ENCODE measurements around the gene FERMT3. TPM values are rescaled to one million over a fixed set of nuclear protein-coding genes. Genes with fewer than 3 reads are reported as not detected.

Gene FERMT3
- polyA plus RNA-seq, 1 of the 3 experiments (the other 2 are of a cell fraction): 1.4 TPM

DNA sequence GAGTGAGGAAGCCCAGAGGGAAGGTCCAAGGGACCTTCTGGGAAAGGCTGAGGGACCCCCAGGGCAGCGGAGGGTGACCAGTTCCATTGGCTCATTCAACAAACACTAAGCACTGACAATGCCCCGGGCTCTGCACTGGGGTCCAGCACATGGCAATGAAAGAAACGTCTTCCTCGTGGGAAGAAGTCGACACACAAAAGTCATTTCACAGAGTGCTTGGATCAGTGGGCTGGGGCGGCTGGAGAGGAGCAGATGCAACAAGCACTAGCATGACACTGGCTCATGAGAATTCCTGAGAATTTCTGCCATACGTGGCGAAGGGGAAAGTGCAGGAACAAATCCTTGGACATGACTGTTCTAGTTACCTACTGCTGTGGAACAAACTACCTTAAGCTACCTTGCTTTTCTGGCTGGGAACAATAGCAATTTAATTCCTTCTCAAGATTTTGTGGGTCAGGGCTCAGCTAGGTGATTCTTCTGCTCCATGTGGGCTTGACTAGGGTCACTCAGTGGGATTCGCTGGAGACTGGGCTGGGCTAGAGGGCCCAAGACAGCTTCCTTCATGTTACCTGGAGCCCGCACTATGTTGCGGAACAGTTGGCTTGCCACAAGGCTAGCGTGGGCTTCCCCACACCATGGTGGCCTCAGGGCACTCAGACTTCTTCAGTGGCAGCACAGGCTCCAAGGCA lies 27.4 kb upstream of the FERMT3 start:
- Histone ChIP-seq H3K79me2 (ENCODE audit: insufficient read depth) (peaks cover 27% of the 10 kb centered on the region), H4K20me1 (ENCODE audit: insufficient read depth) (no peaks in the 10 kb centered on the region), H3K4me2 (no peak overlapping the region), H3K36me3 (replicated peaks in 1 of 2; ENCODE audit: control insufficient read depth in 1 of 2, insufficient read depth in 2 of 2, low read length in 1 of 2) (no peaks in the 10 kb centered on the region), H3K9me2 (no peaks in the 10 kb centered on the region), H3K4me1 (ENCODE audit: control insufficient read depth in 1 of 2, insufficient read depth in 2 of 2, low read depth in 1 of 2, low read length in 1 of 2) (peaks cover 14 to 23% of the 10 kb centered on the region in 2 experiments; a peak in 3 of 4 replicates), H3K4me3 (ENCODE audit: low read depth in 2 of 2, low read length in 1 of 2) (no peak overlapping the region), H2AFZ (ENCODE audit: low read depth) (no peak overlapping the region), H3K9ac (no peak overlapping the region), H3K27ac (ENCODE audit: low read depth in 2 of 2, low read length in 1 of 2) (no peak overlapping the region), H3K9me3 (no peaks in the 10 kb centered on the region), H3F3A (replicated peaks; ENCODE audit: insufficient read depth) (peaks cover 20% of the 10 kb centered on the region), H3K27me3 (ENCODE audit: insufficient read depth) (no peaks in the 10 kb centered on the region)
- 95% methylated on average over 12 of the region's 12 CpGs for WGBS (ENCODE audit: low lambda C conversion rate)
- no peak for DNase-seq
- ChIA-PET CTCF (interaction anchor here (2.8 kb wide), 1 partner anchor 13 kb away, joined by 9 read pairs; the partner anchor contains the start of gene MACROD1), POLR2A (no interaction called here)
- TF ChIP-seq CHD2 (IDR thresholded peaks at IDR 0.05; ENCODE audit: low read length, partially characterized antibody) (no peak), TEAD4 (IDR thresholded peaks at IDR 0.05; ENCODE audit: borderline replicate concordance, insufficient read depth) (no peak), GATA2 (CRISPR knock-in tag; IDR thresholded peaks at IDR 0.05) (no peak), POLR2AphosphoS5 (IDR thresholded peaks at IDR 0.05; ENCODE audit: low read depth, low read length) (no peak), ELF1 (IDR thresholded peaks at IDR 0.05) (no peak), JUND (IDR thresholded peaks at IDR 0.05) (no peak), SIN3A (IDR thresholded peaks at IDR 0.05; ENCODE audit: borderline replicate concordance, low read depth, low read length) (no peak), FOXM1 (IDR thresholded peaks at IDR 0.05; ENCODE audit: low read depth) (no peak), FOXJ3 (CRISPR knock-in tag; IDR thresholded peaks at IDR 0.05) (no peak), YY1 (IDR thresholded peaks at IDR 0.05; ENCODE audit: low read depth) (no peak), EZH2phosphoT487 (IDR thresholded peaks at IDR 0.05; ENCODE audit: borderline replicate concordance, low read depth) (no peak), TAF1 (IDR thresholded peaks at IDR 0.05; ENCODE audit: borderline replicate concordance, low read depth, low read length) (no peak), GABPA (IDR thresholded peaks at IDR 0.05; ENCODE audit: low read depth) (no peak), SMC3 (IDR thresholded peaks at IDR 0.05; ENCODE audit: low read depth, low read length) (no peak)
- TF ChIP-seq, protein P1, sequence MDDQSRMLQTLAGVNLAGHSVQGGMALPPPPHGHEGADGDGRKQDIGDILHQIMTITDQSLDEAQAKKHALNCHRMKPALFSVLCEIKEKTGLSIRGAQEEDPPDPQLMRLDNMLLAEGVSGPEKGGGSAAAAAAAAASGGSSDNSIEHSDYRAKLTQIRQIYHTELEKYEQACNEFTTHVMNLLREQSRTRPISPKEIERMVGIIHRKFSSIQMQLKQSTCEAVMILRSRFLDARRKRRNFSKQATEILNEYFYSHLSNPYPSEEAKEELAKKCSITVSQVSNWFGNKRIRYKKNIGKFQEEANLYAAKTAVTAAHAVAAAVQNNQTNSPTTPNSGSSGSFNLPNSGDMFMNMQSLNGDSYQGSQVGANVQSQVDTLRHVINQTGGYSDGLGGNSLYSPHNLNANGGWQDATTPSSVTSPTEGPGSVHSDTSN (IDR thresholded peaks at IDR 0.05): no peak
- TF ChIP-seq, protein P2, sequence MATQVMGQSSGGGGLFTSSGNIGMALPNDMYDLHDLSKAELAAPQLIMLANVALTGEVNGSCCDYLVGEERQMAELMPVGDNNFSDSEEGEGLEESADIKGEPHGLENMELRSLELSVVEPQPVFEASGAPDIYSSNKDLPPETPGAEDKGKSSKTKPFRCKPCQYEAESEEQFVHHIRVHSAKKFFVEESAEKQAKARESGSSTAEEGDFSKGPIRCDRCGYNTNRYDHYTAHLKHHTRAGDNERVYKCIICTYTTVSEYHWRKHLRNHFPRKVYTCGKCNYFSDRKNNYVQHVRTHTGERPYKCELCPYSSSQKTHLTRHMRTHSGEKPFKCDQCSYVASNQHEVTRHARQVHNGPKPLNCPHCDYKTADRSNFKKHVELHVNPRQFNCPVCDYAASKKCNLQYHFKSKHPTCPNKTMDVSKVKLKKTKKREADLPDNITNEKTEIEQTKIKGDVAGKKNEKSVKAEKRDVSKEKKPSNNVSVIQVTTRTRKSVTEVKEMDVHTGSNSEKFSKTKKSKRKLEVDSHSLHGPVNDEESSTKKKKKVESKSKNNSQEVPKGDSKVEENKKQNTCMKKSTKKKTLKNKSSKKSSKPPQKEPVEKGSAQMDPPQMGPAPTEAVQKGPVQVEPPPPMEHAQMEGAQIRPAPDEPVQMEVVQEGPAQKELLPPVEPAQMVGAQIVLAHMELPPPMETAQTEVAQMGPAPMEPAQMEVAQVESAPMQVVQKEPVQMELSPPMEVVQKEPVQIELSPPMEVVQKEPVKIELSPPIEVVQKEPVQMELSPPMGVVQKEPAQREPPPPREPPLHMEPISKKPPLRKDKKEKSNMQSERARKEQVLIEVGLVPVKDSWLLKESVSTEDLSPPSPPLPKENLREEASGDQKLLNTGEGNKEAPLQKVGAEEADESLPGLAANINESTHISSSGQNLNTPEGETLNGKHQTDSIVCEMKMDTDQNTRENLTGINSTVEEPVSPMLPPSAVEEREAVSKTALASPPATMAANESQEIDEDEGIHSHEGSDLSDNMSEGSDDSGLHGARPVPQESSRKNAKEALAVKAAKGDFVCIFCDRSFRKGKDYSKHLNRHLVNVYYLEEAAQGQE (IDR thresholded peaks at IDR 0.05; ENCODE audit: low read depth, low read length): no peak
- TF ChIP-seq, protein P3, sequence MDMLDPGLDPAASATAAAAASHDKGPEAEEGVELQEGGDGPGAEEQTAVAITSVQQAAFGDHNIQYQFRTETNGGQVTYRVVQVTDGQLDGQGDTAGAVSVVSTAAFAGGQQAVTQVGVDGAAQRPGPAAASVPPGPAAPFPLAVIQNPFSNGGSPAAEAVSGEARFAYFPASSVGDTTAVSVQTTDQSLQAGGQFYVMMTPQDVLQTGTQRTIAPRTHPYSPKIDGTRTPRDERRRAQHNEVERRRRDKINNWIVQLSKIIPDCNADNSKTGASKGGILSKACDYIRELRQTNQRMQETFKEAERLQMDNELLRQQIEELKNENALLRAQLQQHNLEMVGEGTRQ (IDR thresholded peaks at IDR 0.05; ENCODE audit: borderline replicate concordance, low read depth, low read length): no peak
- TF ChIP-seq, protein P4, sequence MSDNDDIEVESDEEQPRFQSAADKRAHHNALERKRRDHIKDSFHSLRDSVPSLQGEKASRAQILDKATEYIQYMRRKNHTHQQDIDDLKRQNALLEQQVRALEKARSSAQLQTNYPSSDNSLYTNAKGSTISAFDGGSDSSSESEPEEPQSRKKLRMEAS (IDR thresholded peaks at IDR 0.05; ENCODE audit: low read depth): no peak
- TF ChIP-seq, protein P5, sequence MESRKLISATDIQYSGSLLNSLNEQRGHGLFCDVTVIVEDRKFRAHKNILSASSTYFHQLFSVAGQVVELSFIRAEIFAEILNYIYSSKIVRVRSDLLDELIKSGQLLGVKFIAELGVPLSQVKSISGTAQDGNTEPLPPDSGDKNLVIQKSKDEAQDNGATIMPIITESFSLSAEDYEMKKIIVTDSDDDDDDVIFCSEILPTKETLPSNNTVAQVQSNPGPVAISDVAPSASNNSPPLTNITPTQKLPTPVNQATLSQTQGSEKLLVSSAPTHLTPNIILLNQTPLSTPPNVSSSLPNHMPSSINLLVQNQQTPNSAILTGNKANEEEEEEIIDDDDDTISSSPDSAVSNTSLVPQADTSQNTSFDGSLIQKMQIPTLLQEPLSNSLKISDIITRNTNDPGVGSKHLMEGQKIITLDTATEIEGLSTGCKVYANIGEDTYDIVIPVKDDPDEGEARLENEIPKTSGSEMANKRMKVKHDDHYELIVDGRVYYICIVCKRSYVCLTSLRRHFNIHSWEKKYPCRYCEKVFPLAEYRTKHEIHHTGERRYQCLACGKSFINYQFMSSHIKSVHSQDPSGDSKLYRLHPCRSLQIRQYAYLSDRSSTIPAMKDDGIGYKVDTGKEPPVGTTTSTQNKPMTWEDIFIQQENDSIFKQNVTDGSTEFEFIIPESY (IDR thresholded peaks at IDR 0.05; ENCODE audit: borderline replicate concordance, low read depth): no peak
- TF ChIP-seq, protein P6, sequence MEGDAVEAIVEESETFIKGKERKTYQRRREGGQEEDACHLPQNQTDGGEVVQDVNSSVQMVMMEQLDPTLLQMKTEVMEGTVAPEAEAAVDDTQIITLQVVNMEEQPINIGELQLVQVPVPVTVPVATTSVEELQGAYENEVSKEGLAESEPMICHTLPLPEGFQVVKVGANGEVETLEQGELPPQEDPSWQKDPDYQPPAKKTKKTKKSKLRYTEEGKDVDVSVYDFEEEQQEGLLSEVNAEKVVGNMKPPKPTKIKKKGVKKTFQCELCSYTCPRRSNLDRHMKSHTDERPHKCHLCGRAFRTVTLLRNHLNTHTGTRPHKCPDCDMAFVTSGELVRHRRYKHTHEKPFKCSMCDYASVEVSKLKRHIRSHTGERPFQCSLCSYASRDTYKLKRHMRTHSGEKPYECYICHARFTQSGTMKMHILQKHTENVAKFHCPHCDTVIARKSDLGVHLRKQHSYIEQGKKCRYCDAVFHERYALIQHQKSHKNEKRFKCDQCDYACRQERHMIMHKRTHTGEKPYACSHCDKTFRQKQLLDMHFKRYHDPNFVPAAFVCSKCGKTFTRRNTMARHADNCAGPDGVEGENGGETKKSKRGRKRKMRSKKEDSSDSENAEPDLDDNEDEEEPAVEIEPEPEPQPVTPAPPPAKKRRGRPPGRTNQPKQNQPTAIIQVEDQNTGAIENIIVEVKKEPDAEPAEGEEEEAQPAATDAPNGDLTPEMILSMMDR (IDR thresholded peaks at IDR 0.05): no peak

Measured in SK-N-SH (cell line).